HG03342 (cell line): ENCODE data around the gene VPS26C.
"Not testable (repeated sequence)": the region's sequence is repeated elsewhere in the genome, so short reads cannot be mapped to it uniquely, and the experiment has no call there.

Source experiments
- ATAC-seq: cut with Tn5 transposase; IDR thresholded peaks from one replicate; pipeline ENCODE4 v1.9.1; 2021; ENCODE audit warnings: mild to moderate bottlenecking, moderate library complexity; ENCODE audit not compliant: unreplicated experiment

Gene VPS26C

DNA sequence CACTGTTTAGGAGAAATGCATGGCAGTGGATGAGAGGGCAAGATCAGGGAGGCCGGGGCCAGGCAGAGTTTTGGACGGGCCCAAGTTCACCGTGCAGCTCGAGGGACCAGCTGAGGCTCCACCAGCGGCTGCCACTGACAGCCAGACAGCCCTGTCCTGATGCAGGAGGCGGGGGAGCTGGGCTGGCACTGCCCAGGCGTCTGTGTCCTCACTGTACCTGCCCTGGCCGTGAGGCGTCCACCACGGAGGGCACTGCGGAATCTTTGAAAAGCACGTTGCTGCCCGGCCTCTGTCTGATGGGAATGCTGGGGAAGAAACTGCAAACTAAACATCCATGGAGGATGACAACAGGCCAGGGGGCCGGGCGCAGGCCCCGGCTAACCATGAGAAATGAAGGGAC, 35.5 kb downstream of the VPS26C start:
- ATAC-seq: no peak

DNA sequence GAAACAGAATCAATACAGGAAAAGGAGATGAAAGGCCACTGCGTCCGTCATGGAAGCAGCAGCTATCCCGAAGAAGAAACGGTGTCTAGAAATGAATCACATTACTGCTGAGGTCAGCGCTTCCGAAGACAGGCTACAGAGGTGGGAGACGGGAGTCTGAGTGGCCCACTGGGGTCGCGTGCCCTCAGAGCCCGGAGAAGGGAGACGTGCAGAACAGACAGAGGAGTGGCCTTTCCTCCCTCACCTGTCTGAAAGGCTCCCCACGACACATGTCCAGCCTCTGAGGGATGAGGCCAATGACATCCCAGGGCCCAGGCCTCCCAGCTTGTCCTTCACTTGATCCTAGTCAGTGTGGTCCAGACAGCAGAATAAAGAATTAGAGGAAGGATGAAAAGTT, 35.9 kb downstream of the VPS26C start:
- ATAC-seq: no peak

DNA sequence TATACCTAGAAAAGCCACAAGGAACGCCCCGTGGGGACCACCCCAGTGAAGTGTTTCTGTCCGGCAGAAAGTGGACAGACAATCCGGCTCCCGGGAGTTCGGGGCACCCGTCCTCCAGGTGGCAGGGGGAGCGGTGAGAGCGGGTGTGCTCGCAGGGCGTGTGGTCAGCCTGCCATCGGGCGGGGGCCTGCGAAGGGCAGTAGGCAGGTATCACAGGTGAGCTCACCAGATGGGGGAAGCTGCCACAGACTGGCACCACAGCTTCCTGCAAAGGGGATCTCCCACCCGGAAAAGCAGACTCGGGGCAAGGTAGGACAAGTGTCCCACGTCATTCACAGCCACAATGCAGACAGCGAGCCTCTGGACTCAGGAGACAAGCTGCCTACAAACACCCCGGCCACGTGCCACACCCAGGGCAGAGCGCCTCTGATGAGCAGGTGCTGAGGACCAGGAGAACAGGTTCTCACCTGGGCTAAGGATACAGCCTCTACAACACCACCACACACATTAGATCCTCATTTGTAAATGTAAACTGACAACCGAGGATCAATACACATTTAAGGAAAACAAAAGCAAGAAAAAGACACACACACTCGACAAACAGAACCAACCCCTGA, 36.4 kb downstream of the VPS26C start:
- ATAC-seq: no peak

- ATAC-seq: no peak
Measured at GRCh38 chr21:37228003-37228400, 39.1 kb downstream of the VPS26C start.

DNA sequence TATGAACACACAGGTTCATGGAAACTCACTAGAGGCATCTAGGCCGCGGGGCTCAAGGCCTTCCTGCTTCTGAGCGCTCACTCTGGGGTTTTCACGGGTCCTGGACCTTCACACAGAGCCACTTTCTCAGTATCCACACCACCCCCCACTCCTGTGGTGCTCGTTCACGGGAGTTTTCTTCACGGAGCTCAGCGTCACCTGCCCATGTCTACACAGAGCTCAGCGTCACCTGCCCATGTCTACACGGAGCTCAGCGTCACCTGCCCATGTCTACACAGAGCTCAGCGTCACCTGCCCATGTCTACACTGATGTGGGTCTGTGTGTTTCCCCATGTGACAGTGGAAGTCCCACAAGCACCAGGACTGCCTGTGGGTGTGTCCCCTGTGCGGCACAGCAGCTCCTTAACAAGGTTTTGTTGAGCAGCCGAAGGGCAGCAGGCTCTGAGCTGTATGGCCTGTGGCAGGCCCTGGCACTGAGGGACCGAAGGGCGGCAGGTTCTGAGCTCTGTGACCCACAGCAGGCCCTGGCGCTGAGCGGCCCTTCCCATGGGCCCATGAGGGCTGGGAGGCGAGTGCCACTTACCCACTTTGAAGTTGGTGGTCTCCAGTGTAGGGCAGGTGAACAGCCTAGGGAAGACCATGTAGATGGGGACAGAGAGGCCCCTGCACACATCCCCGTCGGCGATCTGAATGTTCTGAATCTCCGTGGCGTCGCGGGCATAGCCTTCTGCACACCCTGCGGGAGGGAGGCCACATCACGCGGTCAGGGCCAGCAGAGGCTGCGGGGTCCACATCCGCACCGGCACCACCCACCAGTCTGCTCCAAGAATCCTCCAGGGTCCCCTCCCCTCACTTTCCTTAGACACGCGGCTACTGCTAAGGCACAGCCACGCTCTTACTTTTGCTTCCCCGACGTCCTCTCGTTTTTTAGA, 39.8 kb downstream of the VPS26C start:
- no peak for ATAC-seq

GRCh38 chr21:37226041-37226920, 40.9 kb downstream of the VPS26C start:
- ATAC-seq: no peak

- no peak for ATAC-seq
Measured at GRCh38 chr21:37224861-37225839, 42.0 kb downstream of the VPS26C start.

DNA sequence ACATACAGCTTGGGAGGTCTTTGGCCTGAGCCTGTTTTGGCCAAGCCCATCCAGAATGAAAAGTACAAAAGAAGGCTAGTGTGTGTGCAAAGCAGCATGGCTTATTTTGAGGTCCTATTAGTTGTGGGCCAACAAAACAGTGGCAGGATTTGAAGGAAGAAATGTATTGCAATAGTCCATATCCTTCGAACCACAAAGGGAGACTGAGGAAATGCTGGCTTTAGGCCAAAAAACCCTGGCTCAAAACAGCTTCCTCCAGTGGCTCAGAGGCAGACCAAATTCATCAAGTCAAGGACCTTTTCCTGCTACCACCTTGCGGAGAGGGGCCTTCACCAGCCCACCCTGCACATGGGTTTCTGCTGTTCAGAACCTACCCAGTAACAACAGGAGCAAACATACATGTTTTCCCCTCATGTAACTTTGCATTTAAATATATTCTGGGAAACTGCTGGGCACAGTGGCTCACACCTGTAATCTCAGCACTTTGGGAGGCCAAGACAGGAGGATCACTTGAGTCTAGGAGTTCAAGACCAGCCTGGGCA, 43.3 kb downstream of the VPS26C start:
- ATAC-seq: no peak

GRCh38 chr21:37222248-37222647, 44.9 kb downstream of the VPS26C start:
- not testable (repeated sequence) for ATAC-seq

GRCh38 chr21:37220981-37221664, 46.0 kb downstream of the VPS26C start:
- peak; percentile 87 for ATAC-seq

GRCh38 chr21:37220433-37220980, 46.6 kb downstream of the VPS26C start:
- peak; percentile 33 for ATAC-seq

- no peak for ATAC-seq
Measured at GRCh38 chr21:37219761-37220432, 47.2 kb downstream of the VPS26C start.

DNA sequence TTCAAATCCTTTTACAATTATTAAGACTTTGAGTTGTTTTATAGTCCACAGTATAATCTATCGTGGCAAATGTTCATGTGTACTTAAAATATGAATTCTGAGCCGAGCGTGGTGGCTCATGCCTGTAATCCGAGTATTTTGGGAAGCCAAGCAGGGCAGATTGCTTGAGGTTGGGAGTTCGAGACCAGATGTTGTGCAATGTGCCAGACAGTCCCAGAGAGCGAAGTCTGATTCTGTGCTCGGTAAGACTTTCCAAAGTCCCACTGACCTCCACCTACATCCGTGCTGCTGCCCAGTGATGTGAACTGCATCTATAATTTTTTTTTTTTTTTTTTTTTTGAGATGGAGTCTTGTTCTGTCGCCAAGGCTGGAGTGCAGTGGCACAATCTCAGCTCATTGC, 52.2 kb downstream of the VPS26C start:
- no peak for ATAC-seq

DNA sequence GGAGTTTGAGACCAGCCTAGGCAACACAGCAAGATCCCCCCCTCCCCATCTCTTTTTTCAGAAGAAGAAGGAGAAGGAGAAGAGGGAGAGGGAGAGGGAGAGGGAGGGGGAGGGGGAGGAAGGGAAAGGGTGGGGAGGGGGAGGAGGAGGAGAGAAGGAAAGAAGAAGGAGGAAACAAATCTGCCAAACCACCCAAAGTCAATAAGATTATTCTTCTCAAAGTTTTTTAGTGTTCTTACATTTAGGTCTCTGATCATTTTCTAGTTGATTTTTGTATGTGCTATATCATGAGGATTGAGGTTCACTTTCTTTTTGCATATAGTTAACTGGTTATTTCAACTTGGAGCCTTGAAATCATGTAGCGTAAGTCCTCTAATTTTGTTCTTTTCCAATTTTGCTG, 56.3 kb downstream of the VPS26C start:
- no peak for ATAC-seq

- ATAC-seq: no peak
Measured at GRCh38 chr21:37210130-37210529, 57.0 kb downstream of the VPS26C start.

GRCh38 chr21:37208741-37209225, 58.4 kb downstream of the VPS26C start:
- ATAC-seq: peak; percentile 39

GRCh38 chr21:37208056-37208721, 58.9 kb downstream of the VPS26C start:
- ATAC-seq: peak; percentile 62
